HepG2 (cell line): ENCODE data around the gene XPO1. TPM values are rescaled to one million over a fixed set of nuclear protein-coding genes. Genes with fewer than 3 reads are reported as not detected.

Experiments used
- CBX2 ChIP-seq, 2 experiments: fragments of 200-600 bp in 1 of 2; sonication (generic); formaldehyde crosslinking in 1 of 2; IDR thresholded peaks; 2 replicates each; pipeline versions ENCODE4 v1.7.0 to v1.8.1; 2018 to 2022; ENCODE audit warnings: low read depth in 2 of 2, low read length in 1 of 2, mild to moderate bottlenecking in 1 of 2, missing genetic modification reagents in 1 of 2
- HES4 ChIP-seq: sonication (generic); formaldehyde crosslinking; IDR thresholded peaks from 2 replicates; pipeline ENCODE4 v1.9.0; 2021; ENCODE audit warnings: mild to moderate bottlenecking, missing genetic modification reagents, borderline replicate concordance
- MED8 ChIP-seq: sonication (generic); formaldehyde crosslinking; IDR thresholded peaks from 2 replicates; pipeline ENCODE4 v1.8.1; 2023; ENCODE audit warnings: mild to moderate bottlenecking, missing genetic modification reagents; ENCODE audit not compliant: insufficient replicate concordance
- MEIS2 ChIP-seq: sonication (generic); formaldehyde crosslinking; IDR thresholded peaks from 2 replicates; pipeline ENCODE4 v1.9.0; 2021; ENCODE audit warnings: mild to moderate bottlenecking, missing genetic modification reagents
- SP140L ChIP-seq: sonication (generic); formaldehyde crosslinking; IDR thresholded peaks from 2 replicates; pipeline ENCODE4 v1.4.0; 2020; ENCODE audit warnings: missing genetic modification reagents, borderline replicate concordance
- XRCC5 ChIP-seq: fragments of 200-400 bp; formaldehyde crosslinking; optimal IDR thresholded peaks from 2 replicates; pipeline ENCODE3; 2017; ENCODE audit warnings: mild to moderate bottlenecking, low read length
- ZC3H4 ChIP-seq: sonication (generic); formaldehyde crosslinking; IDR thresholded peaks from 2 replicates; pipeline ENCODE4 v1.4.0; 2020; ENCODE audit warnings: missing genetic modification reagents, borderline replicate concordance
- ZKSCAN8 ChIP-seq: IDR thresholded peaks from 2 replicates; pipeline ENCODE4 v1.6.1; 2016; ENCODE audit warnings: borderline replicate concordance, missing genetic modification reagents, missing compliant biosample characterization
- ZNF335 ChIP-seq: sonication (generic); formaldehyde crosslinking; IDR thresholded peaks from 2 replicates; pipeline ENCODE4 v1.4.0; 2020; ENCODE audit warnings: missing genetic modification reagents
- ZNF383 ChIP-seq: sonication (generic); formaldehyde crosslinking; IDR thresholded peaks from 2 replicates; pipeline ENCODE4 v1.4.0; 2020; ENCODE audit warnings: missing genetic modification reagents, mild to moderate bottlenecking, borderline replicate concordance
- ZNF7 ChIP-seq: IDR thresholded peaks from 2 replicates; pipeline ENCODE4 v1.6.1; 2016; ENCODE audit warnings: missing biosample characterization, missing genetic modification reagents
- polyA plus RNA-seq, 8 experiments: library from polyadenylated mRNA; depleted of rRNA in 3 of 8; stranded (reverse) in 7 of 8; unstranded in 1 of 8; fragments of >200 nt; fragmentation: Illumina TruSeq in 4 of 8; extraction: Trizol in 4 of 8; gene quantifications; 2 replicates each; pipeline versions ENCODE4 v1.2.1 to v1.2.3, GENCODE V29; 2011 to 2016; ENCODE audit warnings: low read depth in 4 of 8, missing spikeins in 1 of 8, mixed read lengths in 1 of 8; ENCODE audit not compliant: insufficient read depth in 1 of 8
- total RNA-seq, 5 experiments: library from RNA; depleted of rRNA; stranded (reverse); fragments of >200 nt; fragmentation: Illumina TruSeq; extraction: Trizol; gene quantifications; 2 replicates each; pipeline ENCODE4 v1.2.3, GENCODE V29; 2016; ENCODE audit warnings: low read depth in 1 of 5
- TF ChIP-seq, protein P1 (sequence below): sonication (generic); formaldehyde crosslinking; IDR thresholded peaks from 2 replicates; pipeline ENCODE4 v1.8.1; 2022; ENCODE audit warnings: mild to moderate bottlenecking, missing genetic modification reagents
- TF ChIP-seq, protein P2 (sequence below): sonication (generic); formaldehyde crosslinking; IDR thresholded peaks from 2 replicates; pipeline ENCODE4 v1.4.0; 2020; ENCODE audit warnings: missing genetic modification reagents
- TF ChIP-seq, protein P3 (sequence below): sonication (generic); formaldehyde crosslinking; conservative IDR thresholded peaks from 2 replicates; pipeline ENCODE4 v1.8.0; 2022; ENCODE audit warnings: mild to moderate bottlenecking, moderate library complexity, missing genetic modification reagents
- TF ChIP-seq, protein P4 (sequence below): sonication (generic); formaldehyde crosslinking; IDR thresholded peaks from 2 replicates; pipeline ENCODE4 v1.5.0; 2020; ENCODE audit warnings: missing genetic modification reagents
- TF ChIP-seq, protein P5 (sequence below): sonication (generic); formaldehyde crosslinking; IDR thresholded peaks from 2 replicates; pipeline ENCODE4 v1.5.0; 2020; ENCODE audit warnings: missing genetic modification reagents
- TF ChIP-seq, protein P6 (sequence below): sonication (generic); formaldehyde crosslinking; IDR thresholded peaks from 2 replicates; pipeline ENCODE4 v1.8.0; 2022; ENCODE audit warnings: missing genetic modification reagents, mild to moderate bottlenecking, borderline replicate concordance
- TF ChIP-seq, protein P7 (sequence below): sonication (generic); formaldehyde crosslinking; IDR thresholded peaks from 2 replicates; pipeline ENCODE4 v1.8.1; 2023; ENCODE audit warnings: mild to moderate bottlenecking, inconsistent platforms, moderate library complexity, missing genetic modification reagents, borderline replicate concordance

The XPO1 gene
- total and polyA plus RNA-seq, 2 of the 13 experiments (the other 11 are each of a cell fraction or from before 2014, with no cell fraction given): 67.4 to 212 TPM

DNA sequence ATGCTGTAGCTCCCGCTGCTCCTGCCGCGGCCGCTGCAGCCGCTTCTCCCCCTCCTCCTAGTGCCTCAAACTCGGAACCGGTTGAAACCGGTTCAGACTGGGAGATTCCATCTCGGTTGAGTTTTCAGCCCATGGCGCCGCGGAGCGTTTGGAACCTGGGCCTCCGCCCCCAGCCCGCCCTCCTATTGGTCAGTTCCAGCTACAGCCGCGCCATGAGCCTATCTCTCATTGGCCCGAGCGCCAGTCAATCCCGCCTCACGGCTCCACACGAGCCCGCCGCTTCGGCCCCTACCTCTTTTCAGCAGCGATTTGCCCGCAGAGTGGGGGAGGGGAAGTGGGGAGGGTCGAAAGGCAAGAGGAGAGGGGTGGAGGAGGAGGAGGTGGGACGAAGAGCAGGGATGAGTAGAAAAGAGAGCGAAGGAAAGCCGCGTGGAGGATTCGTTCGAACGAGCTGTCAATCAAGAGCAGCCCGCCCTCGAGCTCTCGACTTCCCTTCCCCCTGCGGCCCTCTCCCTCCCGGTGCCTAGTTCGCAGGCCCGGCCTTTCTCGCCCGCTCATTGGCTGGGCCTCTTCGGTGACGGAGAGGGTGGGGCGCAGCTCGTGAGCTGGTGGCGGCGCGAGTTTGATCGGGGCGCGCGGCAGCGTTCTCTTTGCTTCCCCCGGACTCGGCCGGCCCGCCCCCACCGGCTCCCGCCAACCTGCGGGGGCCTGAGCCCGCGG, at the start of gene XPO1 (continued):
- TF ChIP-seq, protein P1, sequence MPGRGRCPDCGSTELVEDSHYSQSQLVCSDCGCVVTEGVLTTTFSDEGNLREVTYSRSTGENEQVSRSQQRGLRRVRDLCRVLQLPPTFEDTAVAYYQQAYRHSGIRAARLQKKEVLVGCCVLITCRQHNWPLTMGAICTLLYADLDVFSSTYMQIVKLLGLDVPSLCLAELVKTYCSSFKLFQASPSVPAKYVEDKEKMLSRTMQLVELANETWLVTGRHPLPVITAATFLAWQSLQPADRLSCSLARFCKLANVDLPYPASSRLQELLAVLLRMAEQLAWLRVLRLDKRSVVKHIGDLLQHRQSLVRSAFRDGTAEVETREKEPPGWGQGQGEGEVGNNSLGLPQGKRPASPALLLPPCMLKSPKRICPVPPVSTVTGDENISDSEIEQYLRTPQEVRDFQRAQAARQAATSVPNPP (CRISPR knock-in tag): peak; percentile 63; the same call in 1 of the 2 replicates
- TF ChIP-seq ZNF7: no peak
- TF ChIP-seq ZNF335 (CRISPR knock-in tag): peak; percentile 83; the same call in 1 of the 2 replicates
- TF ChIP-seq, protein P2, sequence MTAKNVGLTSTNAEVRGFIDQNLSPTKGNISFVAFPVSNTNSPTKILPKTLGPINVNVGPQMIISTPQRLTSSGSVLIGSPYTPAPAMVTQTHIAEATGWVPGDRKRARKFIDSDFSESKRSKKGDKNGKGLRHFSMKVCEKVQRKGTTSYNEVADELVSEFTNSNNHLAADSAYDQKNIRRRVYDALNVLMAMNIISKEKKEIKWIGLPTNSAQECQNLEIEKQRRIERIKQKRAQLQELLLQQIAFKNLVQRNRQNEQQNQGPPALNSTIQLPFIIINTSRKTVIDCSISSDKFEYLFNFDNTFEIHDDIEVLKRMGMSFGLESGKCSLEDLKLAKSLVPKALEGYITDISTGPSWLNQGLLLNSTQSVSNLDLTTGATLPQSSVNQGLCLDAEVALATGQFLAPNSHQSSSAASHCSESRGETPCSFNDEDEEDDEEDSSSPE (CRISPR knock-in tag): peak; percentile 86
- TF ChIP-seq, protein P3, sequence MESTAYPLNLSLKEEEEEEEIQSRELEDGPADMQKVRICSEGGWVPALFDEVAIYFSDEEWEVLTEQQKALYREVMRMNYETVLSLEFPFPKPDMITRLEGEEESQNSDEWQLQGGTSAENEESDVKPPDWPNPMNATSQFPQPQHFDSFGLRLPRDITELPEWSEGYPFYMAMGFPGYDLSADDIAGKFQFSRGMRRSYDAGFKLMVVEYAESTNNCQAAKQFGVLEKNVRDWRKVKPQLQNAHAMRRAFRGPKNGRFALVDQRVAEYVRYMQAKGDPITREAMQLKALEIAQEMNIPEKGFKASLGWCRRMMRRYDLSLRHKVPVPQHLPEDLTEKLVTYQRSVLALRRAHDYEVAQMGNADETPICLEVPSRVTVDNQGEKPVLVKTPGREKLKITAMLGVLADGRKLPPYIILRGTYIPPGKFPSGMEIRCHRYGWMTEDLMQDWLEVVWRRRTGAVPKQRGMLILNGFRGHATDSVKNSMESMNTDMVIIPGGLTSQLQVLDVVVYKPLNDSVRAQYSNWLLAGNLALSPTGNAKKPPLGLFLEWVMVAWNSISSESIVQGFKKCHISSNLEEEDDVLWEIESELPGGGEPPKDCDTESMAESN (CRISPR knock-in tag): peak; percentile 68; the same call in 1 of the 2 replicates
- TF ChIP-seq ZNF383: no peak
- TF ChIP-seq, protein P4, sequence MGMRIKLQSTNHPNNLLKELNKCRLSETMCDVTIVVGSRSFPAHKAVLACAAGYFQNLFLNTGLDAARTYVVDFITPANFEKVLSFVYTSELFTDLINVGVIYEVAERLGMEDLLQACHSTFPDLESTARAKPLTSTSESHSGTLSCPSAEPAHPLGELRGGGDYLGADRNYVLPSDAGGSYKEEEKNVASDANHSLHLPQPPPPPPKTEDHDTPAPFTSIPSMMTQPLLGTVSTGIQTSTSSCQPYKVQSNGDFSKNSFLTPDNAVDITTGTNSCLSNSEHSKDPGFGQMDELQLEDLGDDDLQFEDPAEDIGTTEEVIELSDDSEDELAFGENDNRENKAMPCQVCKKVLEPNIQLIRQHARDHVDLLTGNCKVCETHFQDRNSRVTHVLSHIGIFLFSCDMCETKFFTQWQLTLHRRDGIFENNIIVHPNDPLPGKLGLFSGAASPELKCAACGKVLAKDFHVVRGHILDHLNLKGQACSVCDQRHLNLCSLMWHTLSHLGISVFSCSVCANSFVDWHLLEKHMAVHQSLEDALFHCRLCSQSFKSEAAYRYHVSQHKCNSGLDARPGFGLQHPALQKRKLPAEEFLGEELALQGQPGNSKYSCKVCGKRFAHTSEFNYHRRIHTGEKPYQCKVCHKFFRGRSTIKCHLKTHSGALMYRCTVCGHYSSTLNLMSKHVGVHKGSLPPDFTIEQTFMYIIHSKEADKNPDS (CRISPR knock-in tag): no peak
- no peak; the same call in 1 of the 2 replicates for TF ChIP-seq ZC3H4 (CRISPR knock-in tag)
- TF ChIP-seq MED8 (CRISPR knock-in tag): peak; percentile 81
- no peak; the same call in 1 of the 2 replicates for TF ChIP-seq ZKSCAN8
- TF ChIP-seq HES4 (CRISPR knock-in tag): no peak
- TF ChIP-seq SP140L: no peak
- TF ChIP-seq XRCC5: peak; percentile 86
- TF ChIP-seq, protein P5, sequence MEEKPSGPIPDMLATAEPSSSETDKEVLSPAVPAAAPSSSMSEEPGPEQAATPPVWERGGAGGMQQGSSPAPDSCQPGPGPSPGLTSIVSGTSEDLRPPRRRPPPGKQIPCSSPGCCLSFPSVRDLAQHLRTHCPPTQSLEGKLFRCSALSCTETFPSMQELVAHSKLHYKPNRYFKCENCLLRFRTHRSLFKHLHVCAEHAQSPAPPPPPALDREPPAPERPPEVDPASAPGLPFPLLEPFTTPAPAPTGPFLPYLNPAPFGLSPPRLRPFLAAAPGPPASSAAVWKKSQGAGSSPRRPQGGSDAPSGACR (CRISPR knock-in tag): 0 out of 2 replicates have a peak, but pooled peaks have one; percentile 28
- no peak; the same call in 1 of the 2 replicates for TF ChIP-seq MEIS2
- TF ChIP-seq, protein P6, sequence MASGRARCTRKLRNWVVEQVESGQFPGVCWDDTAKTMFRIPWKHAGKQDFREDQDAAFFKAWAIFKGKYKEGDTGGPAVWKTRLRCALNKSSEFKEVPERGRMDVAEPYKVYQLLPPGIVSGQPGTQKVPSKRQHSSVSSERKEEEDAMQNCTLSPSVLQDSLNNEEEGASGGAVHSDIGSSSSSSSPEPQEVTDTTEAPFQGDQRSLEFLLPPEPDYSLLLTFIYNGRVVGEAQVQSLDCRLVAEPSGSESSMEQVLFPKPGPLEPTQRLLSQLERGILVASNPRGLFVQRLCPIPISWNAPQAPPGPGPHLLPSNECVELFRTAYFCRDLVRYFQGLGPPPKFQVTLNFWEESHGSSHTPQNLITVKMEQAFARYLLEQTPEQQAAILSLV: peak; percentile 19; the same call in 1 of the 2 replicates
- no peak for TF ChIP-seq CBX2 (IDR thresholded peaks at IDR 0.05; ENCODE audit: low read depth, low read length)
- TF ChIP-seq CBX2 (CRISPR knock-in tag; IDR thresholded peaks at IDR 0.05; ENCODE audit: low read depth): no peak
- TF ChIP-seq, protein P7, sequence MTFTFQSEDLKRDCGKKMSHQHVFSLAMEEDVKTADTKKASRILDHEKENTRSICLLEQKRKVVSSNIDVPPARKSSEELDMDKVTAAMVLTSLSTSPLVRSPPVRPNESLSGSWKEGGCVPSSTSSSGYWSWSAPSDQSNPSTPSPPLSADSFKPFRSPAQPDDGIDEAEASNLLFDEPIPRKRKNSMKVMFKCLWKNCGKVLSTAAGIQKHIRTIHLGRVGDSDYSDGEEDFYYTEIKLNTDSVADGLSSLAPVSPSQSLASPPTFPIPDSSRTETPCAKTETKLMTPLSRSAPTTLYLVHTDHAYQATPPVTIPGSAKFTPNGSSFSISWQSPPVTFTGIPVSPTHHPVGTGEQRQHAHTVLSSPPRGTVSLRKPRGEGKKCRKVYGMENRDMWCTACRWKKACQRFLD (CRISPR knock-in tag): no peak; the same call in 1 of the 2 replicates
